Measurements from ENCODE around the gene TBC1D8.
A peak's percentile ranks its signal among the peaks of the same experiment; 100 is the strongest.

Gene TBC1D8

GRCh38 chr2:101161658-101162057 is 10.5 kb upstream of the TBC1D8 start:
- no peak for DNase-seq

- no peak for DNase-seq
These were observed 9.3 kb upstream of the TBC1D8 start for GRCh38 chr2:101160454-101160853.

- DNase-seq, result no peak
These were observed 8.3 kb upstream of the TBC1D8 start for GRCh38 chr2:101159526-101159925.

- DNase-seq, result no peak
These were observed 6.1 kb upstream of the TBC1D8 start for GRCh38 chr2:101157272-101157671.

GRCh38 chr2:101153787-101154186 is 2.6 kb upstream of the TBC1D8 start:
- no peak for DNase-seq

GRCh38 chr2:101153077-101153707 is 2.0 kb upstream of the TBC1D8 start:
- DNase-seq, result no peak

GRCh38 chr2:101152272-101153076 is 1.3 kb upstream of the TBC1D8 start:
- peak; percentile 30 for DNase-seq

GRCh38 chr2:101151859-101152271 is 683 bp upstream of the TBC1D8 start:
- DNase-seq, result no peak

GRCh38 chr2:101150306-101151145 is 656 bp downstream of the TBC1D8 start:
- no peak for DNase-seq

GRCh38 chr2:101149241-101150192 is 1.7 kb downstream of the TBC1D8 start:
- no peak for DNase-seq

- no peak for DNase-seq
These were observed 2.4 kb downstream of the TBC1D8 start for GRCh38 chr2:101148777-101149176.

GRCh38 chr2:101147971-101148370 is 3.2 kb downstream of the TBC1D8 start:
- no peak for DNase-seq

- no peak for DNase-seq
These were observed 4.1 kb downstream of the TBC1D8 start for GRCh38 chr2:101147062-101147461.

GRCh38 chr2:101146535-101146934 is 4.6 kb downstream of the TBC1D8 start:
- no peak for DNase-seq

GRCh38 chr2:101145406-101145805 is 5.8 kb downstream of the TBC1D8 start:
- DNase-seq, result no peak

GRCh38 chr2:101142163-101142562 is 9.0 kb downstream of the TBC1D8 start:
- no peak for DNase-seq

- DNase-seq, result no peak
These were observed 10.1 kb downstream of the TBC1D8 start for GRCh38 chr2:101140978-101141655.

GRCh38 chr2:101140237-101140636 is 10.9 kb downstream of the TBC1D8 start:
- no peak for DNase-seq

- no peak for DNase-seq
These were observed 11.7 kb downstream of the TBC1D8 start for GRCh38 chr2:101139495-101139894.

- DNase-seq, result no peak
These were observed 15.5 kb downstream of the TBC1D8 start for GRCh38 chr2:101135412-101136296.
